ENCODE measurements around the gene FAAP20. TPM values are rescaled to one million over a fixed set of nuclear protein-coding genes. Genes with fewer than 3 reads are reported as not detected.

FAAP20 gene
- total RNA-seq, 2 experiments from 2014 or later = 48.2 to 54.4 TPM

GRCh38 chr1:2235300-2235998, 40.9 kb upstream of the FAAP20 start:
- DNase-seq = no peak
- Mint-ChIP-seq H3K27me3 (ENCODE audit: low read depth) (no peaks in the 10 kb centered on the region), H3K36me3 (ENCODE audit: low read depth) (peaks cover 19% of the 10 kb centered on the region), H3K27ac (peak overlapping the region; percentile 86), H3K9me3 (no peaks in the 10 kb centered on the region), H3K4me1 (ENCODE audit: low read depth) (peaks cover 74% of the 10 kb centered on the region), H3K4me3 (no peak overlapping the region)
- CTCF ChIA-PET = interaction anchor here (2.0 to 2.2 kb wide), 2 partner anchors 40 to 146 kb away, joined by 5 to 8 read pairs; partner anchors contain the start of gene FAAP20
- intact Hi-C loops (cut with micrococcal nuclease) = loop anchor here (2.0 kb wide), 1 partner anchor 23 kb away; no protein-coding TSS in a partner anchor

GRCh38 chr1:2234762-2235113, 40.2 kb upstream of the FAAP20 start:
- peaks cover 18% of the 10 kb centered on the region for H3K36me3 Mint-ChIP-seq (ENCODE audit: low read depth)
- H3K4me1 Mint-ChIP-seq (ENCODE audit: low read depth) = peaks cover 66% of the 10 kb centered on the region
- H3K4me3 Mint-ChIP-seq = peak overlapping the region; percentile 98
- peak; percentile 37 for DNase-seq
- H3K9me3 Mint-ChIP-seq = no peaks in the 10 kb centered on the region
- H3K27ac Mint-ChIP-seq = peak overlapping the region; percentile 94
- no peaks in the 10 kb centered on the region for H3K27me3 Mint-ChIP-seq (ENCODE audit: low read depth)
- intact Hi-C loops (cut with micrococcal nuclease) = loop anchor here (2.0 kb wide), 1 partner anchor 24 kb away; no protein-coding TSS in a partner anchor
- CTCF ChIA-PET = interaction anchor here (1.0 to 2.2 kb wide), 3 partner anchors 37 to 146 kb away, joined by 4 to 8 read pairs (median 5); partner anchors contain the start of gene FAAP20

DNA sequence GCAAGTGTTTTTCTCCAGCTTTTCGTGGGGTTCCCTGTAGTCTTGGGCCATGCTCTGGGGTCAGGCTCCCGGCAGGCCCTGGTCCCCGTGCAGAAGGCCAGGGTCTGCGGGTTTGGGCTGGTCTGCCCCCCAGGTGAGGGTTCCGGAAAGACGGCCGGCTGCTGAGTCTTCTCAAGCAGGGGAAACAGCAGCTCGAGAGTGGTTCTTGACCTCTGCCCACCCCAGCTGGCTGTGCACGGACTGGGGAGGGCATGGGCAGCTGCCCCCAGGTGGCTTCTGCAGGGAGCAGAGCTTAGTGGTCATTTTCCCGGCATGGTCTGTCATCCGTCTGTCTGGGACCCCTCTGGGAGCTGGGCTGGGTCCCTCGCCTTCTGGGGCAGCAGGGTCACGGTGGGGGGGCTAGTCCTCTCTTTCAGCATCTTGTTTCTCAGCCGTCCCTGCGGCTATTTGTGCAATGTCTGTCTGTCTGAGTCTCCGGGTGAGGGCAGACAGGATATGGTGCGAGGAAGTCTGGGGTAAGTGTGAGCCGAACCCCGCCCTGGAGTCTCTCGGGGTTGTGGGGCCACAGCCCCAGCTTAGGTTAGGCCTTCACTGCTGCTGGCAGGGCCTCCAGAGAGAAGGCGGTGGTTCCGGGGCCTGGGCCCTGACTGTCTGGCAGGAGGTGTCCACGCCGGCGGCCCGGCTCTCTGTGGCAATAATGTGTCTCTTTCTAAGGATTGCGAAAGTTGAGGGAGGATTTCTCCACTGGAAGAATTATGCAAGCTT, 39.6 kb upstream of the FAAP20 start:
- peaks cover 22% of the 10 kb centered on the region for H3K36me3 Mint-ChIP-seq (ENCODE audit: low read depth)
- intact Hi-C loops (cut with micrococcal nuclease) = loop anchor here (2.0 kb wide), 2 partner anchors 13 to 25 kb away; no protein-coding TSS in a partner anchor
- DNase-seq = peak; percentile 82
- H3K27ac Mint-ChIP-seq = peak overlapping the region; percentile 94
- H3K4me3 Mint-ChIP-seq = peak overlapping the region; percentile 98
- H3K27me3 Mint-ChIP-seq (ENCODE audit: low read depth) = no peaks in the 10 kb centered on the region
- CTCF ChIA-PET = interaction anchor here (1.0 to 2.2 kb wide), 6 partner anchors 9 to 147 kb away, joined by 3 to 8 read pairs (median 4); partner anchors contain the start of gene FAAP20
- peaks cover 61% of the 10 kb centered on the region for H3K4me1 Mint-ChIP-seq (ENCODE audit: low read depth)
- no peaks in the 10 kb centered on the region for H3K9me3 Mint-ChIP-seq

- intact Hi-C loops (cut with micrococcal nuclease) = loop anchor here (2.0 kb wide), 1 partner anchor 13 kb away; no protein-coding TSS in a partner anchor
- no peaks in the 10 kb centered on the region for H3K27me3 Mint-ChIP-seq (ENCODE audit: low read depth)
- H3K27ac Mint-ChIP-seq = peak overlapping the region; percentile 94
- peak overlapping the region; percentile 98 for H3K4me3 Mint-ChIP-seq
- H3K9me3 Mint-ChIP-seq = no peaks in the 10 kb centered on the region
- CTCF ChIA-PET = interaction anchor here (1.0 to 2.2 kb wide), 4 partner anchors 10 to 83 kb away, joined by 3 to 8 read pairs (median 3); partner anchors contain the start of gene FAAP20
- peaks cover 25% of the 10 kb centered on the region for H3K36me3 Mint-ChIP-seq (ENCODE audit: low read depth)
- peaks cover 55% of the 10 kb centered on the region for H3K4me1 Mint-ChIP-seq (ENCODE audit: low read depth)
- DNase-seq = no peak
Measured at GRCh38 chr1:2233468-2233867, 38.9 kb upstream of the FAAP20 start.

- peaks cover 50% of the 10 kb centered on the region for H3K4me1 Mint-ChIP-seq (ENCODE audit: low read depth)
- H3K27me3 Mint-ChIP-seq (ENCODE audit: low read depth) = no peaks in the 10 kb centered on the region
- CTCF ChIA-PET = interaction anchor here (0.6 to 1.7 kb wide), 4 partner anchors 11 to 149 kb away, joined by 3 to 4 read pairs (median 4); no protein-coding TSS in a partner anchor
- H3K27ac Mint-ChIP-seq = peak overlapping the region; percentile 94
- peak overlapping the region; percentile 98 for H3K4me3 Mint-ChIP-seq
- DNase-seq = no peak
- intact Hi-C loops (cut with micrococcal nuclease) = loop anchor here (1.0 to 2.0 kb wide), 4 partner anchors 7 to 67 kb away; no protein-coding TSS in a partner anchor
- peaks cover 25% of the 10 kb centered on the region for H3K36me3 Mint-ChIP-seq (ENCODE audit: low read depth)
- H3K9me3 Mint-ChIP-seq = no peaks in the 10 kb centered on the region
Measured at GRCh38 chr1:2232916-2233438, 38.4 kb upstream of the FAAP20 start.

DNA sequence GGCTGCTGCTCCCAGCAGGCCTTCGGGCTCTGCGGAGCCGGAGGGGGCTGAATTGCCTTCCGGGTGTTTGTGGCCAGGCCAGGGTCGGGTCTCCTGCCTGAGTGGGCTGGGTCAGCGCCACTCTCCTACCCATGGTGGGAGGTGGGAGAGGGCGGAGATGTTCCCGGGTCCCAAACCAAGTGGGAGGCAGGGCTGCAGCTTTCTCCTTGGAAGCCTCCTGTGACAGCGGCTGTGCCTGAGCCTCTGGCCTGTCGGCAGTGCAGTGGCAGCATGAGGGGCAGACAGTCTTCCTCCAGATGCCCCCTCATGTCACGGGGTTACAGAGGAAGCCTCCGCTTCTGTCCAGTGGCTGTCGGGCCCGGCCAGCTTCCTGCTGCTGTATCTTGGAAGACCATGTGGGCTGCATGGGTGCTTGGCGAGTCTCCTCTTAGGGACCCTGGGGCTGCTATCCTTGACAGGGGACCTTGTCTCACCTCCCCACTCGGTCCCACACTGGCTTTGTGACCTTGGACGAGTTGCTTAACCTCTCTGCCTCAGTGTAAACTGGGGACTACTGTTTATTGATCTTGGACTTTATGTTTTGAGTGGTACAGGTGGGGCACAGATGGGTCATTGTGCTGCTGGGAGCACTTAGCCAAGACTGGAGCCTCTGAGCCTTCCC, 37.8 kb upstream of the FAAP20 start:
- H3K9me3 Mint-ChIP-seq = no peaks in the 10 kb centered on the region
- CTCF ChIA-PET = interaction anchor here (0.6 to 1.7 kb wide), 6 partner anchors 11 to 150 kb away, joined by 3 to 4 read pairs (median 3); partner anchors contain the start of gene FAAP20
- intact Hi-C loops (cut with micrococcal nuclease) = loop anchor here (1.0 to 2.0 kb wide), 4 partner anchors 8 to 68 kb away; no protein-coding TSS in a partner anchor
- H3K36me3 Mint-ChIP-seq (ENCODE audit: low read depth) = peaks cover 25% of the 10 kb centered on the region
- H3K4me1 Mint-ChIP-seq (ENCODE audit: low read depth) = peaks cover 46% of the 10 kb centered on the region
- no peaks in the 10 kb centered on the region for H3K27me3 Mint-ChIP-seq (ENCODE audit: low read depth)
- H3K4me3 Mint-ChIP-seq = peak overlapping the region; percentile 98
- H3K27ac Mint-ChIP-seq = peak overlapping the region; percentile 84
- peak; percentile 29 for DNase-seq

- intact Hi-C loops (cut with micrococcal nuclease) = loop anchor here (1.0 to 2.0 kb wide), 7 partner anchors 9 to 315 kb away; partner anchors contain the start of genes MORN1 and RER1
- H3K4me3 Mint-ChIP-seq = peak overlapping the region; percentile 98
- H3K9me3 Mint-ChIP-seq = no peaks in the 10 kb centered on the region
- peak; percentile 89 for DNase-seq
- H3K4me1 Mint-ChIP-seq (ENCODE audit: low read depth) = peaks cover 39% of the 10 kb centered on the region
- no peaks in the 10 kb centered on the region for H3K27me3 Mint-ChIP-seq (ENCODE audit: low read depth)
- peak overlapping the region; percentile 84 for H3K27ac Mint-ChIP-seq
- H3K36me3 Mint-ChIP-seq (ENCODE audit: low read depth) = peaks cover 25% of the 10 kb centered on the region
- CTCF ChIA-PET = interaction anchor here (1.0 to 1.7 kb wide), 4 partner anchors 37 to 150 kb away, joined by 3 to 4 read pairs (median 3); partner anchors contain the start of gene FAAP20
Measured at GRCh38 chr1:2231532-2232254, 37.1 kb upstream of the FAAP20 start.

- intact Hi-C loops (cut with micrococcal nuclease) = loop anchor here (1.0 to 2.0 kb wide), 3 partner anchors 26 to 316 kb away; partner anchors contain the start of genes MORN1 and RER1
- DNase-seq = peak; percentile 57
- peak overlapping the region; percentile 98 for H3K4me3 Mint-ChIP-seq
- no peaks in the 10 kb centered on the region for H3K9me3 Mint-ChIP-seq
- H3K27ac Mint-ChIP-seq = peak overlapping the region; percentile 84
- H3K4me1 Mint-ChIP-seq (ENCODE audit: low read depth) = peaks cover 32% of the 10 kb centered on the region
- CTCF ChIA-PET = interaction anchor here (1.0 to 1.3 kb wide), 4 partner anchors 36 to 85 kb away, joined by 3 to 4 read pairs (median 3); partner anchors contain the start of gene FAAP20
- no peaks in the 10 kb centered on the region for H3K27me3 Mint-ChIP-seq (ENCODE audit: low read depth)
- H3K36me3 Mint-ChIP-seq (ENCODE audit: low read depth) = peaks cover 25% of the 10 kb centered on the region
Measured at GRCh38 chr1:2230781-2231531, 36.4 kb upstream of the FAAP20 start.

DNA sequence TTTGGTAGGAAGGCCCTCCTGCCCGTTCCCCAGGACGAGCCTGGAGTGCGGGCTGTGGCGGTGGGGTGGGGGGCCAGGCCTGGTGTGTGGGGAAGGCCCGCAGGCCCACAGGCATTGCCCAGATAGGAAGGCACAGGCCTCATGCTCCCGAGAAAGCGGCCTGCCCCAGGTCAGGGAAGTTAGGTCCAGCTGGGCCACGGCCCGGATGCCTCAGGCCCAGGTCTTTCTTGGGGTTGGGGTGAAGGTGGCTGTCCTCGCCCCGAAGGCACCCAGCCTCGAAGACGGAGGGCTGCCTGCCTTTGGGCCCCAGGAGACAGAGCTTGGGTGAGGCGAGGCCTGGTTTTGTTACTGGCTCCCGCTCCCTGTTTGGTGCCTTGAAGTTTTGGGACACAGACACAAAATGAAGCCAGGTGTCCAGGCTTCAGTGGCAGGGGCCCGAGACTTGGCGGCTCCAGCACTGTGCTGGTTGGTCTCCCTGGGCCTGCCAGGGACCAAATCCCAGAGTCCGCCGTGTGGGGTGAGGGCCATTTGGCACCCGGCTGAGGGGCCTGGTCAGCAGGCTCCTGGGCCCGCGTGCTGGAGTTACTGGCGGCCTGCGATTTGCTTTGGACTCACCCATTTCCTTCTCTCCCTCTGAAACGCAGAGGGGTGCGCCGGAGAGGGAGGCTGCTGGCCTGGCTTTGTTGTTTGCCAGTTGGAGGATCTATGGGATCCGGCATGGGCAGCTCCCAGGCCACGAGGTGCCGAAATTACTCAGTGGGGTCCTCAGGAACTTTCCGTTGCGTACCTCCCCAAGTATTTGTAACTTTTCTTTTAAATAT, 35.5 kb upstream of the FAAP20 start:
- no peaks in the 10 kb centered on the region for H3K27me3 Mint-ChIP-seq (ENCODE audit: low read depth)
- H3K36me3 Mint-ChIP-seq (ENCODE audit: low read depth) = peaks cover 23% of the 10 kb centered on the region
- DNase-seq = no peak
- H3K4me1 Mint-ChIP-seq (ENCODE audit: low read depth) = peaks cover 23% of the 10 kb centered on the region
- peak overlapping the region; percentile 98 for H3K4me3 Mint-ChIP-seq
- H3K27ac Mint-ChIP-seq = peak overlapping the region; percentile 84
- intact Hi-C loops (cut with micrococcal nuclease) = loop anchor here (2.0 kb wide), 2 partner anchors 25 to 317 kb away; no protein-coding TSS in a partner anchor
- CTCF ChIA-PET = interaction anchor here (1.1 to 1.3 kb wide), 3 partner anchors 35 to 86 kb away, joined by 3 to 4 read pairs (median 4); partner anchors contain the start of gene FAAP20
- no peaks in the 10 kb centered on the region for H3K9me3 Mint-ChIP-seq

All from activated naive CD4-positive, alpha-beta T cell treated with anti-CD3 and anti-CD28 coated beads for 36 hours (primary cell).